GM21381 (cell line): Measurements from ENCODE around the gene COLEC11.

Experiments
- ATAC-seq: cut with Tn5 transposase; IDR thresholded peaks from one replicate; pipeline ENCODE4 v1.9.1; 2021; ENCODE audit warnings: mild to moderate bottlenecking, moderate library complexity; ENCODE audit not compliant: unreplicated experiment

COLEC11 gene

DNA sequence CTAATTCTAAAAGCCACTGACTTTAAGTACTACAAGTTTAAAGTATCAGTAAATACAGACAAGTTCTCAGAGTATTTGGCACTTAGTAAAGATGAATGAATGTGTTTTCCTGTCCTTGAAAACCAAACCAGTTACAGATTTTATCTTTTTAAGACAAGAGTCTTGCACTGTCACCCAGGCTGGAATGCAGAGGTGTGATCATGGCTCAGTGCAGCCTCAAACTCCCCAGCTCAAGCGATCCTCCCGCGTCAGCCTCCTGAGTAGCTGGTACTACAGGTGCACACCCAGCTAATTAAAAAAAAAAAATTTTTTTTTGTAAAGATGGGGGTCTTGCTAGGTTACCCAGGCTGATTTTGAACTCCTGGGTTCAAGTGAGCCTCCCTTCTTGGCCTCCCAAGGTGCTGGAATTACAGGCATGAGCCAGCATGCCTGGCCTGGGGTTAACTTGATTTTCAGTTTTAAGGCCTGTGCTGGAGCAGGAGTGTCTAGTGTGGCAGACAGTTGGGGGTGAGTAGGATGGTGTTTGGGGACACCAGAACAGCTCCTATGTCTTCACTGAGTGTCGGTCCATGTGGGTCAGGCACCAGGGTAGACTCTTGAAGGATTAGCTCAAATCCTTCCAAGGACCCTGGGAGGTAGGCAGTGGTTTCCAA is 10.2 kb upstream of the COLEC11 start:
- ATAC-seq, result no peak

- no peak for ATAC-seq
Observed at GRCh38 chr2:3585261-3586109, 9.4 kb upstream of the COLEC11 start.

GRCh38 chr2:3586220-3586619 is 8.7 kb upstream of the COLEC11 start:
- no peak for ATAC-seq

GRCh38 chr2:3587021-3587420 is 7.9 kb upstream of the COLEC11 start:
- no peak for ATAC-seq

GRCh38 chr2:3587432-3587831 is 7.5 kb upstream of the COLEC11 start:
- no peak for ATAC-seq

DNA sequence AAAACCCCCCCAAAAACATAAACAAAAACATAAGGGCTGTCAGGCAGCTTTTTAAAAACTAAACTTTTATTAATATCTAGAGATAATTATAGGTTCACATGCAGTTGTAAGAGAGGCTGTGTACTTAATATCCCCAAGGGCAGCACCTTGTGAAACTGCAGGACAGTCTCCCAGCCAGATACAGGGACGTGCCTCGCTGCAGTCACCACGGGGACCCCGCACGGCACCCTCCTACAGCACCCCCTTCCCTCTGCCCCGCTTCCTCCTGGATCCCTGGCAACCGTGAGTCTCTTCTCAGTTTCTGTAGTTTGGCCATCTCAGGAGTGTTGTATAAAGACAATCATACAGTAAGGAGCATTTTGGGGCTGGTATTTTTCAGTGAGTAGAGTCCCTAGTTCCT is 6.8 kb upstream of the COLEC11 start:
- ATAC-seq, result no peak

DNA sequence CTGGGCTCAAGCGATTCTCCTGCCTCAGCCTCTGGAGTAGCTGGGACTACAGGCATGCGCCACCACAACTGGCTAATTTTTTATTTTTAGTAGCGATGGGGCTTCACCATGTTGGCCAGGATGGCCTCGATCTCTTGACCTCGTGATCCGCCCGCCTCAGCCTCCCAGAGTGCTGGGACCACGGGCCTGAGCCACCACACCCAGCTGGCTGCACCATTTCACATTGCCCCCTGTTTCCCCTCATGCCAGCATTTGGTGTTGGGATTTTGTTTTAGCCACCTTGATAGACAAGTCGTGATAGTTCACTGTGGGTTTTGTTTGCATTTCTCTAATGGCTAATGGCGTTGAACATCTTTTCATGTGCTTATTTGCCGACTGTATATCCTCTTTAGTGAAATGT is 5.8 kb upstream of the COLEC11 start:
- no peak for ATAC-seq

DNA sequence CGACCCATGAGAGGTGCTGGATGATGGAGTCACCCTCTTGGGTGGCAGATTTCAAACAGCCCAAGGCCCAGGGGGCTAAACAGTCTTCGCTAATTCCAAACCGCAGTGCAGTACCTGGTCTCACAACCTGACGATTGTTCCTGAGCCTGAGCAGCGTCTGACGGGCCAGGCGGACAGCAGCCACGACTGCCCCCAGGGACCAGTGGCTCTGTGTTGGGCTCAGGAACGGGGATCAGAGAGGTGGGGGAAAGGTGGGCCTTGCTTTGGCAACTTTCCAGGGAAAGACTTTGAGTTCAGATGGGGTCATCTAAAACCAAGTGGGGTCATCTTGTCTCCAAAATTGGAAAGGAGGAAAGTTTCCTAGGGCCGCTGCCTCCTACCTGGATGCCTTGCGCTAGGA is 492 bp downstream of the COLEC11 start:
- no peak for ATAC-seq

DNA sequence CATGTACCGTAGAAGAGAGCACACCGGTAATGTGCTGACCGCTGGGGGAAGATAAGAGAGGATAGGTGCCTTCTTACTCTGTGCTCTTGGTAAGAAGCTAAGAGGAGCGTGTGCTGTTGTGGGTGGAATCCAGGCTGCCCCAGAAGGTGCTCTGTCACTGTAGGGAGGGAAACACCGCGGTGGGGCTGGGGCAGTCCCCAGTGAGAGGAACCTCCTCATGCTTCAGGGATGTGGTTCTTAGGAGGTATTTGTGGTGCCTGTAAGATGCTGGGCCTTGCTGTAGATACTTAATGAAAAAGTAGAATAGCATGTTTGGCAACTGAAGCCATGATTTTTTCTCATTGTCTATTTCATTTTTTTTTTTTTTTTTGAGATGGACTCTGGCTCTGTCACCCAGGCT is 1.1 kb downstream of the COLEC11 start:
- peak; percentile 80 for ATAC-seq

DNA sequence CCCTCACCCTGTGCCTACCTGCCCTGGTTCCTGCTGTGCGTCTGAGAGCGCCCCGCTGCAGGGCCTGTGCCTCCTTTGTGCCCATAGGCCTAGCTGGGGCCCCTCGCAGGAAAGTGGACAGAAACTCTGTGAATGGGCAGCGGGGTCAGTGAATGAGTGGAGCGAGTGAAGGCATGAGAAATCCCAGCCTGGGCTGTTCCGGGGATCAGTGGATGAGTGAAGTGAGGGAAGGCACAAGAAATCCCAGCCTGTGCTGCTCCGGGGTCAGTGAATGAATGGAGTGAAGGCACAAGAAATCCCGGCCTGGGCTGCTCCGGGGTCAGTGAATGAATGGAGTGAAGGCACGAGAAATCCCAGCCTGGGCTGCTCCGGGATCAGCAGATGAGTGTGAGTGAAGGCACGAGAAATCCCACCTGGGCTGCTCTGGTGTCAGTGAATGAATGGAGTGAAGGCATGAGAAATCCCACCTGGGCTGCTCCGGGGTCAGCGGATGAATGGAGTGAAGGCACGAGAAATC is 2.0 kb downstream of the COLEC11 start:
- no peak for ATAC-seq

DNA sequence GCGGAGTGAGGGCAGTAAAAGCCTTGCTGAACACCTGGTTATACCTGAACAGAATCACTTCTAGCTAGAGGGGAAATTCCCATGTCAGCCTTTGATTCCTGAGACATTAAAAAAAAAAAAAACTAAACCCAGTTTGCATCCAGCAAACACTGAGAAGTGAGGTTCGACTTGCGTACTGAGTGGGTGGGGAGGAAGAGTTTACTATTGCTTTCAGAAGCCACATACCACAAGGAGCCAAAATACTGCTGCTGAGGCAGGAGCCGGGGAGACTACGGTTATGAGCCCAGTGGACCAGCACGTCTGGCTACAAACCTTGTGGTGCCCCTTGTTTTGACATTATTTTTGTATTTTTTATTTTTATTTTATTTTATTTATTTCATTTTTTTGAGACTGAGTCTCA is 2.7 kb downstream of the COLEC11 start:
- no peak for ATAC-seq

DNA sequence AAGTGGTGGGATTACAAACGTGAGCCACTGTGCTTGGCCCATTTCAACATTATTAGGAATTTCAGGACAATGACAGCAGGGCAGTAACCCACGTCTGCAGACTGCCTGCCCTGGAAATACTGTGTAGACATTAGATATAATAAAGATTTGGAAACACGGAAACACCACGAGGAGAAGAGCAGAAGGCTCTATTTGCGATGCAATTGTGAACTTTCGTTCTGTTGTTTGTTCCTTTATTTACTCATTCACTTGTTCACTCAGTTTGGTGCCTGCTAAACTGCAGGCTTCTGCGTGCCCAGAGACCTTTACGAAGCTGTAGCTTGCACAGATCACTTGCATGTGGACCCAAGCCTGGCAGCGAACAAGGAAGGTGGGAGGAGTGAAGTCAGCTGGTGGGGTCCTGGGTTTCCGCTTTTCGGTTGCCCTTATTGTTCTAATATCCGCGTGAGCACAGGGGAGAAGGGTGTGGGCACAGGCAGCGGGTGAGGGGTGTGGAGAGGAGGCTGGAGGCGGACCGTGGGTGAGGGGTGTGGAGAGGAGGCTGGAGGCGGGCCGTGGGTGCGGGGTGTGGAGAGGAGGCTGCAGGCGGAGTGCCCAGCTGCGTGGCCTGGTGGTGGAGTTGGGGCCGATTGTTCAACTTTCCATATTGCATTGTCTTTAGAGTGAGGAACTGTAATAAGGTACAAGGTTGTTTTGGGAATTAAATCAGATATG is 3.4 kb downstream of the COLEC11 start:
- ATAC-seq, result no peak

DNA sequence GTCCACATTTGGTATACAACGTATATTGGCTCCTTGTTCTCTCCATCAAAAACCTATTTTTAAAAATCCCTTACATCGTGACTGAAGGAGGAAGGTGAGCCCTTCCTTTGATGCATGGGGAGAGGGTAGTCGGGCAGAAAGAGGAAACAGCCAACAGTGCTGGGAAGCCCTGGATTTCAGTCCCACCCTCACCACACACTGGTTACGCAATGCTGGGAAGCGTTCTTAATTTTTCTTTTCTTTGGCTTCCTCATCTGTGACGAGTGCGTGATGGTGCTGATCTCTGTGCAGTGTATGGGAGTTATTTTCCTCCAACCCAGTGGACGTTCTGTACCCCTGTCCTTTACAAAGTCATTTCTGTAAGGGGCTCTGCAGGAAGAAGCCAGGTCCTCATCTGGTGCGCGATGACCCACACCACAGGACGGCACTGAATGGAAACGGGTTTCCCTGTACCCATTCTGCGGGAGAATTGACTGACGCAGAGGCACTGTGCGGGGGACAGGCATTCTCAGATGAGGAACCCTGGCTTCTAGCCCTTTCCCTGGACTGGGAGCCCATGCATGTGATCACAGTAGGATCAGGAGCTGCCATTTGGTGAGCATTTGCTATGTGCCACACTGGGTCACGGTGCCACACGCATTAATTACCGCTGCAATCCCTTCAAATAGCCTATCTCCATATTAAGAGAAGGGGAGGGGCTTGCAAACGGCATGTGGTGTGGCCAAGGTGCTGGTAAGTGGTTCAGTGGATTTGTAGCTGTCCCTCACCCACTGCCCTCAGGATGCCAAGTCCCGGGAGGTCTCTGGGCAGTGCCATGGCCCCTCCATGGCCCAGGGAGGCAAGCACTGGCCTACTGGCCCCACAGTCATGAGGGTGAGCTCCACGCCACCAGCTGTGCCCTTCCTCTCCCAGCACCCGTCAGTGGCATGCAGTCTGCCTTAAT is 4.3 kb downstream of the COLEC11 start:
- ATAC-seq, result no peak

- ATAC-seq, result no peak
Observed at GRCh38 chr2:3600256-3600855, 5.4 kb downstream of the COLEC11 start.

GRCh38 chr2:3601561-3602271 is 6.8 kb downstream of the COLEC11 start:
- ATAC-seq, result no peak

- ATAC-seq, result no peak
Observed at GRCh38 chr2:3602553-3603339, 7.8 kb downstream of the COLEC11 start.

- ATAC-seq, result no peak
Observed at GRCh38 chr2:3603536-3604206, 8.8 kb downstream of the COLEC11 start.

DNA sequence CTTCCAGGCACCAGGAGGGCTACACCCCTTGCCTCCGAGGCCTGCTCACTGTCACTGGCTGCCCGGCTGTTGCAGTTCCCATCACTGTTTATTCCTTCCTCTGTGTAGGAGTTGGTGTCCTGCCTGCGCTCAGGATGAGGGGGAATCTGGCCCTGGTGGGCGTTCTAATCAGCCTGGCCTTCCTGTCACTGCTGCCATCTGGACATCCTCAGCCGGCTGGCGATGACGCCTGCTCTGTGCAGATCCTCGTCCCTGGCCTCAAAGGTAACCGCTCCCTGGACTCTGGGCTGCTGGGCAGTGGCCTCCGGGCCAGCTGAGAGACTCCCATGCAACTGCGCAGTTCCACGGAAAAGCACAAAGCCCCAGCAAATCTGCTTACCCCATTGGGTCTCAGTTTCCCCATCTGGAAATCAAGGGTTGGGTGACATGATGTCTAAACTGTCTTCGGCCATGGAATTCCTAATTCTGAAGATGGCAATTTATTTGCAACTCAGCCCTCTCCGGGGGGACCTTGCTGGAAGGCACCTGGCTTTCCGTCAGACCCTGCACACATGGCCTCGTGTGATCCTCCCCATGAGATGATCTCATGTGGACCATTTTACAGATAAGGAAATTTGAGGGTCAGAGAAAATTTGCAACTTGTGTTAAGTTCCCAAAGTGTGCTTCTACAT is 9.4 kb downstream of the COLEC11 start:
- ATAC-seq, result no peak
